SU-DHL-6 (cell line): Measurements from ENCODE around the gene UBE2G2.

Source experiments
- H2AFZ ChIP-seq: fragments of 200-600 bp; sonication (generic); 2 replicates; pipeline ENCODE4 v1.6.1; 2014; ENCODE audit warnings: low read depth, mild to moderate bottlenecking, moderate library complexity, mixed read lengths, antibody characterized with exemption, low read length; ENCODE audit not compliant: severe bottlenecking
- H3F3A ChIP-seq: fragments of 200-600 bp; shearing (Covaris generic); 2 replicates; pipeline ENCODE4 v1.6.0; 2016; ENCODE audit warnings: antibody characterized with exemption, mild to moderate bottlenecking; ENCODE audit not compliant: insufficient read depth
- H3K27ac ChIP-seq: fragments of 200-600 bp; sonication (generic); 2 replicates; pipeline ENCODE4 v1.5.1; 2016; ENCODE audit warnings: low read depth, mild to moderate bottlenecking, low read length, moderate library complexity, mixed read lengths
- H3K27me3 ChIP-seq: fragments of 200-600 bp; sonication (generic), shearing (Covaris generic); 2 replicates; pipeline ENCODE4 v1.6.0; 2014; ENCODE audit warnings: mild to moderate bottlenecking, low read length
- H3K36me3 ChIP-seq: fragments of 200-600 bp; sonication (generic); 2 replicates; pipeline ENCODE4 v1.6.1; 2014; ENCODE audit warnings: mild to moderate bottlenecking, low read length, mixed read lengths
- H3K4me2 ChIP-seq: fragments of 300-600, 200-600 bp; shearing (Covaris generic), sonication (generic); 2 replicates; pipeline ENCODE4 v1.6.0; 2014; ENCODE audit warnings: low read length, low read depth, mild to moderate bottlenecking; ENCODE audit not compliant: poor library complexity, severe bottlenecking
- H3K4me3 ChIP-seq: fragments of 200-600 bp; sonication (generic); 2 replicates; pipeline ENCODE4 v1.5.1; 2014; ENCODE audit warnings: antibody characterized with exemption, low read length, mild to moderate bottlenecking, mixed read lengths; ENCODE audit not compliant: insufficient read depth, poor library complexity, severe bottlenecking
- H3K79me2 ChIP-seq: fragments of 200-600 bp; sonication (generic); 2 replicates; pipeline ENCODE4 v1.6.1; 2014; ENCODE audit warnings: mild to moderate bottlenecking, low read length, moderate library complexity; ENCODE audit not compliant: insufficient read depth
- H3K9ac ChIP-seq: fragments of 200-600 bp; sonication (generic); 2 replicates; pipeline ENCODE4 v1.7.0; 2014; ENCODE audit warnings: mild to moderate bottlenecking, low read length
- H3K9me2 ChIP-seq: fragments of 200-600 bp; sonication (generic); replicated peaks from 2 replicates; pipeline ENCODE4 v1.6.1; 2014; ENCODE audit warnings: low read length; ENCODE audit not compliant: insufficient read depth
- H3K9me3 ChIP-seq: fragments of 200-600 bp; sonication (generic); 2 replicates; pipeline ENCODE4 v1.6.1; 2014; ENCODE audit warnings: low read length, mixed read lengths; ENCODE audit not compliant: insufficient read depth
- H4K20me1 ChIP-seq: fragments of 200-600 bp; sonication (generic); 2 replicates; pipeline ENCODE4 v1.6.1; 2014; ENCODE audit warnings: low read depth, mild to moderate bottlenecking, antibody characterized with exemption, low read length, moderate library complexity, mixed read lengths
- CTCF ChIP-seq: fragments of 200-600 bp; sonication (generic); IDR thresholded peaks from one replicate; pipeline ENCODE4 v1.5.1; 2017; ENCODE audit warnings: antibody characterized with exemption, mild to moderate bottlenecking, low read length, moderate library complexity; ENCODE audit not compliant: insufficient read depth, poor library complexity, severe bottlenecking
- EZH2phosphoT487 ChIP-seq: fragments of 200-600 bp; sonication (generic), shearing (Covaris generic); conservative IDR thresholded peaks from 2 replicates; pipeline ENCODE4 v1.6.1; 2018; ENCODE audit warnings: mild to moderate bottlenecking, antibody characterized with exemption, low read length, moderate library complexity, mixed read lengths

UBE2G2 gene

GRCh38 chr21:44734841-44735240, 66.8 kb downstream of the UBE2G2 start:
- H3K4me2 ChIP-seq, result no peak overlapping the region
- no peaks in the 10 kb centered on the region for H3K9me2 ChIP-seq

GRCh38 chr21:44734026-44734745, 67.4 kb downstream of the UBE2G2 start:
- no peaks in the 10 kb centered on the region for H3K9me2 ChIP-seq
- H3F3A ChIP-seq, result no peaks in the 10 kb centered on the region
- TF ChIP-seq EZH2phosphoT487, result no peak
- TF ChIP-seq CTCF, result no peak

More at GRCh38 chr21:44734841-44735240, 66.8 kb downstream of the UBE2G2 start:
- Histone ChIP-seq H3F3A (no peaks in the 10 kb centered on the region), H3K27me3 (no peaks in the 10 kb centered on the region), H3K27ac (no peak overlapping the region), H3K9ac (no peak overlapping the region), H3K79me2 (no peaks in the 10 kb centered on the region), H4K20me1 (no peaks in the 10 kb centered on the region), H3K4me3 (no peak overlapping the region), H2AFZ (no peak overlapping the region), H3K9me3 (no peaks in the 10 kb centered on the region), H3K36me3 (no peaks in the 10 kb centered on the region)
- TF ChIP-seq EZH2phosphoT487, result no peak
- no peak for TF ChIP-seq CTCF

GRCh38 chr21:44732956-44733355, 68.7 kb downstream of the UBE2G2 start:
- H2AFZ ChIP-seq, result no peak overlapping the region
- no peak overlapping the region for H3K4me3 ChIP-seq
- TF ChIP-seq EZH2phosphoT487, result no peak
- TF ChIP-seq CTCF, result no peak
- no peaks in the 10 kb centered on the region for H3K9me2 ChIP-seq
- no peaks in the 10 kb centered on the region for H3F3A ChIP-seq
- H4K20me1 ChIP-seq, result no peaks in the 10 kb centered on the region
- H3K9ac ChIP-seq, result no peak overlapping the region
- H3K79me2 ChIP-seq, result no peaks in the 10 kb centered on the region
- no peaks in the 10 kb centered on the region for H3K9me3 ChIP-seq
- no peak overlapping the region for H3K27ac ChIP-seq
- no peak overlapping the region for H3K4me2 ChIP-seq
- H3K36me3 ChIP-seq, result no peaks in the 10 kb centered on the region
- H3K27me3 ChIP-seq, result no peaks in the 10 kb centered on the region

More at GRCh38 chr21:44734026-44734745, 67.4 kb downstream of the UBE2G2 start:
- Histone ChIP-seq H3K9ac (no peak overlapping the region), H3K79me2 (no peaks in the 10 kb centered on the region), H3K9me3 (no peaks in the 10 kb centered on the region), H3K27me3 (no peaks in the 10 kb centered on the region), H3K4me3 (no peak overlapping the region), H2AFZ (no peak overlapping the region), H3K4me2 (no peak overlapping the region), H3K36me3 (no peaks in the 10 kb centered on the region), H4K20me1 (no peaks in the 10 kb centered on the region), H3K27ac (no peak overlapping the region)
